WTC11 (cell line): ENCODE results near the gene KDSR. TPM values are rescaled to one million over a fixed set of nuclear protein-coding genes. Genes with fewer than 3 reads are reported as not detected.
A peak's percentile ranks its signal among the peaks of the same experiment; 100 is the strongest.

Experiments
- ATAC-seq: fragments of 200-7000 bp; cut with Tn5 transposase; 2 replicates; pipeline ENCODE4 v1.10.0; 2021; ENCODE audit warnings: mild to moderate bottlenecking, moderate library complexity
- CTCF ChIA-PET: fragments of 300-600 bp; sonication (Branson Sonifier 250); formaldehyde crosslinking; loops from one replicate; lab custom pipeline; 2021; ENCODE audit warnings: antibody characterized with exemption; lab: Charles Lee
- POLR2A ChIA-PET: fragments of 350-600 bp; sonication (Branson Sonifier 250); formaldehyde crosslinking; loops from one replicate; lab custom pipeline; 2021; ENCODE audit warnings: antibody characterized with exemption; lab: Charles Lee
- DNase-seq: peaks from one replicate; pipeline ENCODE4 v3.0.0; 2021; ENCODE audit warnings: low spot score
- H3K27ac Mint-ChIP-seq: 2 replicates; pipeline ENCODE4 v1.8.0; 2021; ENCODE audit warnings: mixed read lengths
- H3K27me3 Mint-ChIP-seq: 2 replicates; pipeline ENCODE4 v1.8.0; 2021; ENCODE audit warnings: low read depth, mild to moderate bottlenecking, moderate library complexity, mixed read lengths
- H3K36me3 Mint-ChIP-seq: 2 replicates; pipeline ENCODE4 v1.8.0; 2021; ENCODE audit warnings: mixed read lengths
- H3K4me1 Mint-ChIP-seq: 2 replicates; pipeline ENCODE4 v1.8.0; 2022; ENCODE audit warnings: mixed read lengths
- H3K4me3 Mint-ChIP-seq: 2 replicates; pipeline ENCODE4 v1.8.0; 2021; ENCODE audit warnings: mild to moderate bottlenecking, moderate library complexity, mixed read lengths
- H3K9me3 Mint-ChIP-seq: 2 replicates; pipeline ENCODE4 v1.8.0; 2021; ENCODE audit warnings: mixed read lengths
- ESRRA ChIP-seq: sonication (generic); formaldehyde crosslinking; IDR thresholded peaks from 2 replicates; pipeline ENCODE4 v1.8.1; 2022; ENCODE audit warnings: mild to moderate bottlenecking, missing genetic modification reagents, borderline replicate concordance
- JUN ChIP-seq: sonication (generic); formaldehyde crosslinking; IDR thresholded peaks from 2 replicates; pipeline ENCODE4 v1.8.0; 2023; ENCODE audit warnings: mild to moderate bottlenecking, missing genetic modification reagents
- KAT7 ChIP-seq: sonication (generic); formaldehyde crosslinking; IDR thresholded peaks from 2 replicates; pipeline ENCODE4 v1.8.1; 2023; ENCODE audit warnings: missing genetic modification reagents, mild to moderate bottlenecking, borderline replicate concordance
- MYBL2 ChIP-seq: sonication (generic); formaldehyde crosslinking; IDR thresholded peaks from 2 replicates; pipeline ENCODE4 v1.8.1; 2023; ENCODE audit warnings: mild to moderate bottlenecking, moderate library complexity, missing genetic modification reagents
- TP53 ChIP-seq: sonication (generic); formaldehyde crosslinking; IDR thresholded peaks from 2 replicates; pipeline ENCODE4 v1.8.1; 2023; ENCODE audit warnings: mild to moderate bottlenecking, missing genetic modification reagents
- ZNF671 ChIP-seq: fragments of 250-450 bp; sonication (Bioruptor Pico); IDR thresholded peaks from 2 replicates; pipeline ENCODE4 v1.8.0; 2021; ENCODE audit warnings: mild to moderate bottlenecking
- total RNA-seq: library from RNA; stranded (reverse); gene quantifications from 3 replicates; pipeline ENCODE4 v1.2.3, GENCODE V29; 2021
- TF ChIP-seq, protein P1 (sequence below): sonication (generic); formaldehyde crosslinking; IDR thresholded peaks from 2 replicates; pipeline ENCODE4 v1.8.0; 2023; ENCODE audit warnings: missing genetic modification reagents, mild to moderate bottlenecking, borderline replicate concordance
- TF ChIP-seq, protein P2 (sequence below): sonication (generic); formaldehyde crosslinking; IDR thresholded peaks from 2 replicates; pipeline ENCODE4 v1.8.0; 2022; ENCODE audit warnings: missing genetic modification reagents
- TF ChIP-seq, protein P3 (sequence below): sonication (generic); formaldehyde crosslinking; IDR thresholded peaks from 2 replicates; pipeline ENCODE4 v1.8.1; 2022; ENCODE audit warnings: missing genetic modification reagents, borderline replicate concordance
- TF ChIP-seq, protein P4 (sequence below): fragments of 200-600 bp; IDR thresholded peaks from 2 replicates; pipeline ENCODE4 v1.8.0; 2022; ENCODE audit warnings: antibody characterized with exemption

KDSR gene
- total RNA-seq, 1 experiment from 2014 or later = 51.8 TPM

- H3K4me3 Mint-ChIP-seq = no peak overlapping the region
- TF ChIP-seq JUN (CRISPR knock-in tag) = no peak
- TF ChIP-seq, protein P1, sequence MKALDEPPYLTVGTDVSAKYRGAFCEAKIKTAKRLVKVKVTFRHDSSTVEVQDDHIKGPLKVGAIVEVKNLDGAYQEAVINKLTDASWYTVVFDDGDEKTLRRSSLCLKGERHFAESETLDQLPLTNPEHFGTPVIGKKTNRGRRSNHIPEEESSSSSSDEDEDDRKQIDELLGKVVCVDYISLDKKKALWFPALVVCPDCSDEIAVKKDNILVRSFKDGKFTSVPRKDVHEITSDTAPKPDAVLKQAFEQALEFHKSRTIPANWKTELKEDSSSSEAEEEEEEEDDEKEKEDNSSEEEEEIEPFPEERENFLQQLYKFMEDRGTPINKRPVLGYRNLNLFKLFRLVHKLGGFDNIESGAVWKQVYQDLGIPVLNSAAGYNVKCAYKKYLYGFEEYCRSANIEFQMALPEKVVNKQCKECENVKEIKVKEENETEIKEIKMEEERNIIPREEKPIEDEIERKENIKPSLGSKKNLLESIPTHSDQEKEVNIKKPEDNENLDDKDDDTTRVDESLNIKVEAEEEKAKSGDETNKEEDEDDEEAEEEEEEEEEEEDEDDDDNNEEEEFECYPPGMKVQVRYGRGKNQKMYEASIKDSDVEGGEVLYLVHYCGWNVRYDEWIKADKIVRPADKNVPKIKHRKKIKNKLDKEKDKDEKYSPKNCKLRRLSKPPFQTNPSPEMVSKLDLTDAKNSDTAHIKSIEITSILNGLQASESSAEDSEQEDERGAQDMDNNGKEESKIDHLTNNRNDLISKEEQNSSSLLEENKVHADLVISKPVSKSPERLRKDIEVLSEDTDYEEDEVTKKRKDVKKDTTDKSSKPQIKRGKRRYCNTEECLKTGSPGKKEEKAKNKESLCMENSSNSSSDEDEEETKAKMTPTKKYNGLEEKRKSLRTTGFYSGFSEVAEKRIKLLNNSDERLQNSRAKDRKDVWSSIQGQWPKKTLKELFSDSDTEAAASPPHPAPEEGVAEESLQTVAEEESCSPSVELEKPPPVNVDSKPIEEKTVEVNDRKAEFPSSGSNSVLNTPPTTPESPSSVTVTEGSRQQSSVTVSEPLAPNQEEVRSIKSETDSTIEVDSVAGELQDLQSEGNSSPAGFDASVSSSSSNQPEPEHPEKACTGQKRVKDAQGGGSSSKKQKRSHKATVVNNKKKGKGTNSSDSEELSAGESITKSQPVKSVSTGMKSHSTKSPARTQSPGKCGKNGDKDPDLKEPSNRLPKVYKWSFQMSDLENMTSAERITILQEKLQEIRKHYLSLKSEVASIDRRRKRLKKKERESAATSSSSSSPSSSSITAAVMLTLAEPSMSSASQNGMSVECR (CRISPR knock-in tag) = no peak
- TF ChIP-seq, protein P2, sequence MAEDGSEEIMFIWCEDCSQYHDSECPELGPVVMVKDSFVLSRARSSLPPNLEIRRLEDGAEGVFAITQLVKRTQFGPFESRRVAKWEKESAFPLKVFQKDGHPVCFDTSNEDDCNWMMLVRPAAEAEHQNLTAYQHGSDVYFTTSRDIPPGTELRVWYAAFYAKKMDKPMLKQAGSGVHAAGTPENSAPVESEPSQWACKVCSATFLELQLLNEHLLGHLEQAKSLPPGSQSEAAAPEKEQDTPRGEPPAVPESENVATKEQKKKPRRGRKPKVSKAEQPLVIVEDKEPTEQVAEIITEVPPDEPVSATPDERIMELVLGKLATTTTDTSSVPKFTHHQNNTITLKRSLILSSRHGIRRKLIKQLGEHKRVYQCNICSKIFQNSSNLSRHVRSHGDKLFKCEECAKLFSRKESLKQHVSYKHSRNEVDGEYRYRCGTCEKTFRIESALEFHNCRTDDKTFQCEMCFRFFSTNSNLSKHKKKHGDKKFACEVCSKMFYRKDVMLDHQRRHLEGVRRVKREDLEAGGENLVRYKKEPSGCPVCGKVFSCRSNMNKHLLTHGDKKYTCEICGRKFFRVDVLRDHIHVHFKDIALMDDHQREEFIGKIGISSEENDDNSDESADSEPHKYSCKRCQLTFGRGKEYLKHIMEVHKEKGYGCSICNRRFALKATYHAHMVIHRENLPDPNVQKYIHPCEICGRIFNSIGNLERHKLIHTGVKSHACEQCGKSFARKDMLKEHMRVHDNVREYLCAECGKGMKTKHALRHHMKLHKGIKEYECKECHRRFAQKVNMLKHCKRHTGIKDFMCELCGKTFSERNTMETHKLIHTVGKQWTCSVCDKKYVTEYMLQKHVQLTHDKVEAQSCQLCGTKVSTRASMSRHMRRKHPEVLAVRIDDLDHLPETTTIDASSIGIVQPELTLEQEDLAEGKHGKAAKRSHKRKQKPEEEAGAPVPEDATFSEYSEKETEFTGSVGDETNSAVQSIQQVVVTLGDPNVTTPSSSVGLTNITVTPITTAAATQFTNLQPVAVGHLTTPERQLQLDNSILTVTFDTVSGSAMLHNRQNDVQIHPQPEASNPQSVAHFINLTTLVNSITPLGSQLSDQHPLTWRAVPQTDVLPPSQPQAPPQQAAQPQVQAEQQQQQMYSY (CRISPR knock-in tag) = no peak
- TF ChIP-seq ZNF671 (CRISPR knock-in tag) = no peak
- TF ChIP-seq, protein P3, sequence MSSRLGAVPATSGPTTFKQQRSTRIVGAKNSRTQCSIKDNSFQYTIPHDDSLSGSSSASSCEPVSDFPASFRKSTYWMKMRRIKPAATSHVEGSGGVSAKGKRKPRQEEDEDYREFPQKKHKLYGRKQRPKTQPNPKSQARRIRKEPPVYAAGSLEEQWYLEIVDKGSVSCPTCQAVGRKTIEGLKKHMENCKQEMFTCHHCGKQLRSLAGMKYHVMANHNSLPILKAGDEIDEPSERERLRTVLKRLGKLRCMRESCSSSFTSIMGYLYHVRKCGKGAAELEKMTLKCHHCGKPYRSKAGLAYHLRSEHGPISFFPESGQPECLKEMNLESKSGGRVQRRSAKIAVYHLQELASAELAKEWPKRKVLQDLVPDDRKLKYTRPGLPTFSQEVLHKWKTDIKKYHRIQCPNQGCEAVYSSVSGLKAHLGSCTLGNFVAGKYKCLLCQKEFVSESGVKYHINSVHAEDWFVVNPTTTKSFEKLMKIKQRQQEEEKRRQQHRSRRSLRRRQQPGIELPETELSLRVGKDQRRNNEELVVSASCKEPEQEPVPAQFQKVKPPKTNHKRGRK (CRISPR knock-in tag) = no peak
- TF ChIP-seq TP53 = no peak
- TF ChIP-seq ESRRA (CRISPR knock-in tag) = no peak
- no peak for TF ChIP-seq MYBL2
- TF ChIP-seq, all 79 proteins: peak for 0
- H3K36me3 Mint-ChIP-seq = no peaks in the 10 kb centered on the region
- peaks cover 7% of the 10 kb centered on the region; the same call in 1 of the 2 replicates for H3K27me3 Mint-ChIP-seq
- H3K27ac Mint-ChIP-seq = no peak overlapping the region; the same call in 1 of the 2 replicates
- ChIA-PET POLR2A (no interaction called here), CTCF (interaction anchor here (1.0 to 3.5 kb wide), 2 partner anchors 15 to 309 kb away, joined by 5 to 13 read pairs; no protein-coding TSS in a partner anchor)
- DNase-seq (no peak), ATAC-seq (no peak)
- H3K4me1 Mint-ChIP-seq = peaks cover 12% of the 10 kb centered on the region
- no peaks in the 10 kb centered on the region for H3K9me3 Mint-ChIP-seq
Observed at GRCh38 chr18:63325086-63325686, 41.8 kb downstream of the KDSR start.

DNA sequence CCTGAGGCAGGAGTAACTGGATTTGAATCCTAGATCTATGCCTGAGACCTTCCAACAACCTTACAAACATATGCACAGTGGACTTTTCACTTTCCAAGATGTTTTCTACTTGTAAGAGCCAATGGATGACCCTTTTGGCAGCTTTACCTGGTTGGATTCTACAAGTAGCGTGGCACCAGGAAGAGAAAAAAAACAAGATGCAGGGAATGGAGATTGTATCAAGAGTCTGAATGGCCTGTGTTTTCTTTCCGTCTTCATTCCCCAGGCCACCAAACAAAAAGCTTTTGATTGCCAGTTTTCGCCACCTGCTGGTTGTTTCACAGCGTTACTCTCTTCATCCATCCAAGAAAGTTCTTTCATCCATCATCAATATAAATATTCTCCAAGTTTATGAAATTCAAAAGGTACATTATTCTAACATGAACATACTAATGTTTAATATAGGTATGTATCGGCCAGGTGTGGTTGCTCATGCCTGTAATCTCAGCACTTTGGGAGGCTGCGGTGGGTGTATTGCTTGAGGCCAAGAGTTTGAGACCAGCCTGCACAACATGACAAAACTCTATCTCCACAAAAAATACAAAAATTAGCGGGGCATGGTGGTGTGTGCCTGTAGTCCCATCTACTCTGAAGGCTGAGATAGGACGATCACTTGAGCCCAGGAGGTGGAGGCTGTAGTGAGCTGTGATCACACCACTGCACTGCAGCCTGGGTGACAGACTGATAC lies 43.9 kb downstream of the KDSR start:
- ATAC-seq = peak; percentile 11
- ChIA-PET CTCF (interaction anchor here (0.9 to 2.6 kb wide), 16 partner anchors 9 to 739 kb away, joined by 3 to 21 read pairs (median 4); no protein-coding TSS in a partner anchor), POLR2A (no interaction called here)
- peak; percentile 37 for DNase-seq
- Mint-ChIP-seq H3K36me3 (no peaks in the 10 kb centered on the region), H3K9me3 (no peaks in the 10 kb centered on the region), H3K27ac (no peak overlapping the region), H3K4me1 (peaks cover 21% of the 10 kb centered on the region), H3K27me3 (peaks cover 21% of the 10 kb centered on the region), H3K4me3 (no peak overlapping the region)
- TF ChIP-seq KAT7 (CRISPR knock-in tag) = no peak
- TF ChIP-seq, protein P4, sequence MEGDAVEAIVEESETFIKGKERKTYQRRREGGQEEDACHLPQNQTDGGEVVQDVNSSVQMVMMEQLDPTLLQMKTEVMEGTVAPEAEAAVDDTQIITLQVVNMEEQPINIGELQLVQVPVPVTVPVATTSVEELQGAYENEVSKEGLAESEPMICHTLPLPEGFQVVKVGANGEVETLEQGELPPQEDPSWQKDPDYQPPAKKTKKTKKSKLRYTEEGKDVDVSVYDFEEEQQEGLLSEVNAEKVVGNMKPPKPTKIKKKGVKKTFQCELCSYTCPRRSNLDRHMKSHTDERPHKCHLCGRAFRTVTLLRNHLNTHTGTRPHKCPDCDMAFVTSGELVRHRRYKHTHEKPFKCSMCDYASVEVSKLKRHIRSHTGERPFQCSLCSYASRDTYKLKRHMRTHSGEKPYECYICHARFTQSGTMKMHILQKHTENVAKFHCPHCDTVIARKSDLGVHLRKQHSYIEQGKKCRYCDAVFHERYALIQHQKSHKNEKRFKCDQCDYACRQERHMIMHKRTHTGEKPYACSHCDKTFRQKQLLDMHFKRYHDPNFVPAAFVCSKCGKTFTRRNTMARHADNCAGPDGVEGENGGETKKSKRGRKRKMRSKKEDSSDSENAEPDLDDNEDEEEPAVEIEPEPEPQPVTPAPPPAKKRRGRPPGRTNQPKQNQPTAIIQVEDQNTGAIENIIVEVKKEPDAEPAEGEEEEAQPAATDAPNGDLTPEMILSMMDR = peak; percentile 59
